ENCODE measurements around the gene ZFAND5.

Gene ZFAND5

DNA sequence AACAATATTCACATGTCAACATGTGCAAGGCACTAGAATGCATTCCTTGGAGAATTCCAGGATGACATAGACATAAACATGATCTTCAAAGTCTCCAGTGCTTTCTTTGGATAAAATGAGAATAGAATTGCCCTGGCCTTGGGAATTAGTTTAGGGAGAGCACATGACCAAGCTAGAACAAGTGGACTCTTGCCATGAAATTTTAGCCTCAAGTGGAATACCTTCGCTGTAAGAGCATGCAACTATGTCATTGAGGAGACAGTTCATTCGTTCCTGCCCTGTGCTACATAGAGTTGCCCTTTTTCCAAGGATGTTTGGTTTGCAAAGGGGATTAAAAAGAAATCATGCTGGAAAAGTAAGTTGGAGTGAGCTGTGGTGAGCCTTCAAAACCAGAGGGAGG is 42.7 kb downstream of the ZFAND5 start:
- no peak for DNase-seq

DNA sequence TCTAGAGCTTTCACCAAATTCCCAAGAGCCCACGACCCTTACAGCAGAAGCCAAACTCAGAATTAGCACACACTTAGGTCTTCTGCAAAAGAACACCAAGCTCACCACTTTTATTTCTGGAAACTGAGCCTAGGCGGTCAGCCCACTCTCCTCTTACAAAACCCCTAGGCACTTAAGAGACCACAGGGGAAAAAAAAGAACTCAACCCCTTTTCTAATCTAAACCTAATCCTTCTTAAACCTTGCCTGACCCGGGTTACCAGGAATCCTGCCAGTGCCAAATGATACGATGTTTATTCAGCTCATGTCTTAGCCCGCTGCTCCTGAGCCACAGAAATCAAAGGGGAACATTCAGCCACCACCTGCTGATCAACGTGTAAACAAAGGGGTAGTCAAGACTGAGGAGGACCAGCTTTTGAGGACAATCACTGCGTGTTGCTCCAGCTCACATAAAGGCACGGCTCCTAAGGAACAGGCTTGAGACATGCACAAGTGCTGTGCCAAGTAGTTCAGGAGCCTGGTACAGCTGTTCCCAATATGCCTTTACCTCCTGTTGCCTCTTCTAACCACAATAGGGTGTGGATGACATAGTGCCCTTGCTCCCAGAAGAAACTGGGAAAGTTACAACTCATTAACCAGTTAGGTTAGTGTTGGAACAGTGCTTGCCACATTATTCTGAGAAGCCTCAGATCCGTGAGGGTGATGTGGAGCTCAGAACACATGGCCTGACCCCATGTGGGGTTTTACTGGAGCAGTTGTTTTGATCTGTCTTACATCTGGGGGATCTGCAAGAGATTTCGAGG is 49.3 kb downstream of the ZFAND5 start:
- DNase-seq: no peak

GRCh38 chr9:72315089-72315509 is 49.9 kb downstream of the ZFAND5 start:
- DNase-seq: no peak

GRCh38 chr9:72313507-72313906 is 51.5 kb downstream of the ZFAND5 start:
- no peak for DNase-seq

DNA sequence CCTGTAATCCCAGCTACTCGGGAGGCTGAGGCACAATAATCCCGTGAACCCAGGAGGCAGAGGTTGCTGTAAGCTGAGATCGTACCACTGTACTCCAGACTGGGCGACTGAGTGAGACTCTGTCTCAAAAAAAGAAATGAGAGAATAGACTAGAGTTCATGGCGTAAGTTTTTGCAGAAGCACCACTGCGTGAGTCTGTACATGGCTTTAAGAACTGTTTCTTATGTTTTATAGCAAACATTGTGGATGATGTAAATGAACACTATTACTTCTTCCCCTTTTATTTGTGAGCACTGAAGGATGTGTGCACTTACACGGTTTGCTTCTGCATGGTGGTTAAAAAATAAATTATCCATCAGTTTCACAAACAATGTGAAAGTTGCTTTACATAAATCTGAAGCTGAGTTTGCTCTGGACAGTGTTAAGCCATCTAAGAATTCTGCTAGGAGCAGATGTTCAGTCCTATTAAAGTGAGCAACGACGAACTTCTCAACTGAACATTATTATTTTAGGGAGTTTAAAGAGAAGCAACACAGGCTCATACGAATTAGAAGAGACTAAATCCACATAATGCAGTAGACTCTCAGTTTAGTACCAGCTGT is 52.5 kb downstream of the ZFAND5 start:
- no peak for DNase-seq

GRCh38 chr9:72309364-72310133 is 55.5 kb downstream of the ZFAND5 start:
- DNase-seq: no peak

- DNase-seq: no peak
These were observed 58.2 kb downstream of the ZFAND5 start for GRCh38 chr9:72306761-72307160.

GRCh38 chr9:72305707-72306106 is 59.3 kb downstream of the ZFAND5 start:
- DNase-seq: no peak

GRCh38 chr9:72305102-72305546 is 59.9 kb downstream of the ZFAND5 start:
- DNase-seq: no peak

GRCh38 chr9:72304538-72304937 is 60.5 kb downstream of the ZFAND5 start:
- no peak for DNase-seq

Measured in stimulated activated naive CD4-positive, alpha-beta T cell treated with Interleukin-2 at 50 U/mL for 16 hours (primary cell).